ENCODE data around the gene CLSTN1. TPM values are rescaled to one million over a fixed set of nuclear protein-coding genes. Genes with fewer than 3 reads are reported as not detected.

Gene CLSTN1
- total and polyA plus RNA-seq, 2 of the 8 experiments (the other 6 are each of a cell fraction or from before 2014, with no cell fraction given): 34.2 to 97.4 TPM

- TF ChIP-seq, protein P1, sequence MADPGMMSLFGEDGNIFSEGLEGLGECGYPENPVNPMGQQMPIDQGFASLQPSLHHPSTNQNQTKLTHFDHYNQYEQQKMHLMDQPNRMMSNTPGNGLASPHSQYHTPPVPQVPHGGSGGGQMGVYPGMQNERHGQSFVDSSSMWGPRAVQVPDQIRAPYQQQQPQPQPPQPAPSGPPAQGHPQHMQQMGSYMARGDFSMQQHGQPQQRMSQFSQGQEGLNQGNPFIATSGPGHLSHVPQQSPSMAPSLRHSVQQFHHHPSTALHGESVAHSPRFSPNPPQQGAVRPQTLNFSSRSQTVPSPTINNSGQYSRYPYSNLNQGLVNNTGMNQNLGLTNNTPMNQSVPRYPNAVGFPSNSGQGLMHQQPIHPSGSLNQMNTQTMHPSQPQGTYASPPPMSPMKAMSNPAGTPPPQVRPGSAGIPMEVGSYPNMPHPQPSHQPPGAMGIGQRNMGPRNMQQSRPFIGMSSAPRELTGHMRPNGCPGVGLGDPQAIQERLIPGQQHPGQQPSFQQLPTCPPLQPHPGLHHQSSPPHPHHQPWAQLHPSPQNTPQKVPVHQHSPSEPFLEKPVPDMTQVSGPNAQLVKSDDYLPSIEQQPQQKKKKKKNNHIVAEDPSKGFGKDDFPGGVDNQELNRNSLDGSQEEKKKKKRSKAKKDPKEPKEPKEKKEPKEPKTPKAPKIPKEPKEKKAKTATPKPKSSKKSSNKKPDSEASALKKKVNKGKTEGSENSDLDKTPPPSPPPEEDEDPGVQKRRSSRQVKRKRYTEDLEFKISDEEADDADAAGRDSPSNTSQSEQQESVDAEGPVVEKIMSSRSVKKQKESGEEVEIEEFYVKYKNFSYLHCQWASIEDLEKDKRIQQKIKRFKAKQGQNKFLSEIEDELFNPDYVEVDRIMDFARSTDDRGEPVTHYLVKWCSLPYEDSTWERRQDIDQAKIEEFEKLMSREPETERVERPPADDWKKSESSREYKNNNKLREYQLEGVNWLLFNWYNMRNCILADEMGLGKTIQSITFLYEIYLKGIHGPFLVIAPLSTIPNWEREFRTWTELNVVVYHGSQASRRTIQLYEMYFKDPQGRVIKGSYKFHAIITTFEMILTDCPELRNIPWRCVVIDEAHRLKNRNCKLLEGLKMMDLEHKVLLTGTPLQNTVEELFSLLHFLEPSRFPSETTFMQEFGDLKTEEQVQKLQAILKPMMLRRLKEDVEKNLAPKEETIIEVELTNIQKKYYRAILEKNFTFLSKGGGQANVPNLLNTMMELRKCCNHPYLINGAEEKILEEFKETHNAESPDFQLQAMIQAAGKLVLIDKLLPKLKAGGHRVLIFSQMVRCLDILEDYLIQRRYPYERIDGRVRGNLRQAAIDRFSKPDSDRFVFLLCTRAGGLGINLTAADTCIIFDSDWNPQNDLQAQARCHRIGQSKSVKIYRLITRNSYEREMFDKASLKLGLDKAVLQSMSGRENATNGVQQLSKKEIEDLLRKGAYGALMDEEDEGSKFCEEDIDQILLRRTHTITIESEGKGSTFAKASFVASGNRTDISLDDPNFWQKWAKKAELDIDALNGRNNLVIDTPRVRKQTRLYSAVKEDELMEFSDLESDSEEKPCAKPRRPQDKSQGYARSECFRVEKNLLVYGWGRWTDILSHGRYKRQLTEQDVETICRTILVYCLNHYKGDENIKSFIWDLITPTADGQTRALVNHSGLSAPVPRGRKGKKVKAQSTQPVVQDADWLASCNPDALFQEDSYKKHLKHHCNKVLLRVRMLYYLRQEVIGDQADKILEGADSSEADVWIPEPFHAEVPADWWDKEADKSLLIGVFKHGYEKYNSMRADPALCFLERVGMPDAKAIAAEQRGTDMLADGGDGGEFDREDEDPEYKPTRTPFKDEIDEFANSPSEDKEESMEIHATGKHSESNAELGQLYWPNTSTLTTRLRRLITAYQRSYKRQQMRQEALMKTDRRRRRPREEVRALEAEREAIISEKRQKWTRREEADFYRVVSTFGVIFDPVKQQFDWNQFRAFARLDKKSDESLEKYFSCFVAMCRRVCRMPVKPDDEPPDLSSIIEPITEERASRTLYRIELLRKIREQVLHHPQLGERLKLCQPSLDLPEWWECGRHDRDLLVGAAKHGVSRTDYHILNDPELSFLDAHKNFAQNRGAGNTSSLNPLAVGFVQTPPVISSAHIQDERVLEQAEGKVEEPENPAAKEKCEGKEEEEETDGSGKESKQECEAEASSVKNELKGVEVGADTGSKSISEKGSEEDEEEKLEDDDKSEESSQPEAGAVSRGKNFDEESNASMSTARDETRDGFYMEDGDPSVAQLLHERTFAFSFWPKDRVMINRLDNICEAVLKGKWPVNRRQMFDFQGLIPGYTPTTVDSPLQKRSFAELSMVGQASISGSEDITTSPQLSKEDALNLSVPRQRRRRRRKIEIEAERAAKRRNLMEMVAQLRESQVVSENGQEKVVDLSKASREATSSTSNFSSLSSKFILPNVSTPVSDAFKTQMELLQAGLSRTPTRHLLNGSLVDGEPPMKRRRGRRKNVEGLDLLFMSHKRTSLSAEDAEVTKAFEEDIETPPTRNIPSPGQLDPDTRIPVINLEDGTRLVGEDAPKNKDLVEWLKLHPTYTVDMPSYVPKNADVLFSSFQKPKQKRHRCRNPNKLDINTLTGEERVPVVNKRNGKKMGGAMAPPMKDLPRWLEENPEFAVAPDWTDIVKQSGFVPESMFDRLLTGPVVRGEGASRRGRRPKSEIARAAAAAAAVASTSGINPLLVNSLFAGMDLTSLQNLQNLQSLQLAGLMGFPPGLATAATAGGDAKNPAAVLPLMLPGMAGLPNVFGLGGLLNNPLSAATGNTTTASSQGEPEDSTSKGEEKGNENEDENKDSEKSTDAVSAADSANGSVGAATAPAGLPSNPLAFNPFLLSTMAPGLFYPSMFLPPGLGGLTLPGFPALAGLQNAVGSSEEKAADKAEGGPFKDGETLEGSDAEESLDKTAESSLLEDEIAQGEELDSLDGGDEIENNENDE (IDR thresholded peaks at IDR 0.05; ENCODE audit: insufficient replicate concordance, low read length): no peak
- TF ChIP-seq SIN3A (conservative IDR thresholded peaks at IDR 0.05 in 1 of 2, IDR thresholded peaks at IDR 0.05 in 1 of 2; ENCODE audit: low read depth in 1 of 2, low read length in 2 of 2): no peak
These were observed 38.4 kb downstream of the CLSTN1 start (continued) for GRCh38 chr1:9785406-9785805.

All from H1 (cell line).